WI38 (cell line): ENCODE measurements around the gene PLEKHG4B.

ENCODE experiments used
- H3K4me3 ChIP-seq: 2 replicates; pipeline ENCODE4 v1.5.1; 2011; ENCODE audit warnings: low read depth, mild to moderate bottlenecking, control low read depth, low read length
- CTCF ChIP-seq: IDR thresholded peaks from 2 replicates; pipeline ENCODE4 v1.5.1; 2012; ENCODE audit warnings: low read depth, mild to moderate bottlenecking, control low read depth, low read length

The PLEKHG4B gene

GRCh38 chr5:166441-167372 lies 74.7 kb downstream of the PLEKHG4B start:
- TF ChIP-seq CTCF, result no peak

GRCh38 chr5:167511-167910 lies 75.5 kb downstream of the PLEKHG4B start:
- TF ChIP-seq CTCF, result no peak
- H3K4me3 ChIP-seq, result no peak overlapping the region

More at GRCh38 chr5:166441-167372, 74.7 kb downstream of the PLEKHG4B start:
- H3K4me3 ChIP-seq, result no peak overlapping the region

- no peak for TF ChIP-seq CTCF
- H3K4me3 ChIP-seq, result no peak overlapping the region
Measured at GRCh38 chr5:167982-168660, 76.2 kb downstream of the PLEKHG4B start.

- no peak for TF ChIP-seq CTCF
- H3K4me3 ChIP-seq, result no peak overlapping the region
Measured at GRCh38 chr5:169071-169727, 77.2 kb downstream of the PLEKHG4B start.

- no peak overlapping the region for H3K4me3 ChIP-seq
- no peak for TF ChIP-seq CTCF
Measured at GRCh38 chr5:169728-170094, 77.7 kb downstream of the PLEKHG4B start.

GRCh38 chr5:170971-171800 lies 79.2 kb downstream of the PLEKHG4B start:
- no peak overlapping the region for H3K4me3 ChIP-seq
- no peak for TF ChIP-seq CTCF
